Measurements from ENCODE around the gene CYP2C8. TPM values are rescaled to one million over a fixed set of nuclear protein-coding genes. Genes with fewer than 3 reads are reported as not detected.
"Not testable (repeated sequence)": the region's sequence is repeated elsewhere in the genome, so short reads cannot be mapped to it uniquely, and the experiment has no call there.

CYP2C8 gene
- 1 to 10 TPM; 1.7 to 5.4 (median 3.6) TPM for polyA plus RNA-seq (ENCODE audit: insufficient read length in 4 of 4)

- no peak for DNase-seq (ENCODE audit: low read depth in 4 of 4, low spot score in 3 of 4)
These were observed at the start of gene CYP2C8 for GRCh38 chr10:95069286-95069685. TSS of gene CYP2C8 (minus strand) at chr10:95069497. CDS start at chr10:95069402, 95 bp downstream.

DNA sequence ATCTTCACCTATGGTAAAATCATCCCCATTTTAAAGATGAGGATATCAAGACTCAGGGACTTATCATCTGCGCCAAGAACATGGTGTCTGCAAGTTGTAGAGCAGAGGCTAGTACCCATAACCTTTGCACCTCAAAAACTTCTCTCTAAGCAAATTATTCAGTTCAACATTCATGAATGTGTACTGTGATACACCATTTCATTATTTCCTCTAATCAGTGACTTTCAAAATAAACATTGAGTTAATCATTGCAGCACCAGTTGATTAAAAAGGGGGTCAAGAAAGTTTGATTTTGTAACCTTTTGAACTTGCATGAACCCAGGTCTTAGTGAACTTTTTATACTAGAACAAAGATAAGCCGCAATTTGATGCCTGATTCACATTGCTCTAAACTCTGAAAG is 47.6 kb upstream of the CYP2C8 start:
- no peak for DNase-seq (ENCODE audit: low read depth in 4 of 4, low spot score in 3 of 4)

- not testable (repeated sequence) for DNase-seq (ENCODE audit: low read depth in 4 of 4, low spot score in 3 of 4)
These were observed 41.5 kb upstream of the CYP2C8 start for GRCh38 chr10:95110823-95111222.

GRCh38 chr10:95097805-95098204 is 28.5 kb upstream of the CYP2C8 start:
- no peak for DNase-seq (ENCODE audit: low read depth in 4 of 4, low spot score in 3 of 4)

DNA sequence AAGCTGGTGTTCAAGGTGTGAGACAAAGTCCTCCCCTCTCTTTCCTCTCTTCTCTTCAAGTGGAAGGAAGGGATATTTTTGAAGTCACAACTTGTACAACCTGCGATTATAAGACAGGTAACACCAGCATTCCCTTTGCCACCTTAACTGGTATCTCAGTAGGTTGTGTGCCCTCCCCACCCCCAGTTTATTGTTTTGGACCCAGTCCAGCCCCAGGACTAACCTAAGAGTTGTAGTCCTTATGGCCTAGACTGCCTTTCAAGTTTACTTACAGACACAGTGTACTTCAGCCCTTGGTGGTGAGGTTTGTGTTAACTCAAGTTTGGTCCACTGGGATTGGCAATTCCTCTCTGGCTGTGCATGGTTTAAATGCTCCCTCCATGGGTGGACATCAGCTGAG is 26.8 kb upstream of the CYP2C8 start:
- no peak for DNase-seq (ENCODE audit: low read depth in 4 of 4, low spot score in 3 of 4)

- not testable (repeated sequence) for DNase-seq (ENCODE audit: low read depth in 4 of 4, low spot score in 3 of 4)
These were observed 10.3 kb upstream of the CYP2C8 start for GRCh38 chr10:95079626-95080025.

- DNase-seq (ENCODE audit: low read depth in 4 of 4, low spot score in 3 of 4) = no peak
These were observed 8.3 kb upstream of the CYP2C8 start for GRCh38 chr10:95077556-95077955.

DNA sequence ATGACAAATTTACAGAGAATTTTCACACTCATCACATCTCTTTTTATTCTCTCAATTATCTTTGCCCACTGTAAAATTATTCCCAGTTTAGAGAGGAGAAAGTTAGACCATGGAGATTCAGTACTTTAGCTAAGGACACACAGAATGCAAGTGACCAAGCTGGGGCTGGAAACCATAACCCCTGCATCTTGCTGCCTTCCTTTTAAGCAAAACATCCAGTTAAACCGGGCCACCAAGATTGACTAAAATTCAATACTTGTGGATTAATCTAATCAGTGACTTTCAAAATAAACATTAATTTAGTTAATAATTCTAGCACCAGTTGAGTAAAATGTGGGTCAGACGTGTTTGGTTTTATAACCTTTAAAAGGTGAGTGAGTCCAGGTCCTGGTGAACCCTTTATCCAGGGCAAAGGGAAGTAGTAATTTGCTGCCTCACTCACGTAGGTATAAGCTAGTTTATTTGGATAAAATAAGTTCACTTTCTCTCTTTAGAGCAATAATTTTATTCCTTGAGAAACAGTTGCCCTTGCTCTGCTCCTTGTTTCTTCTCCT is 1.9 kb upstream of the CYP2C8 start:
- DNase-seq (ENCODE audit: low read depth in 4 of 4, low spot score in 3 of 4) = no peak

DNA sequence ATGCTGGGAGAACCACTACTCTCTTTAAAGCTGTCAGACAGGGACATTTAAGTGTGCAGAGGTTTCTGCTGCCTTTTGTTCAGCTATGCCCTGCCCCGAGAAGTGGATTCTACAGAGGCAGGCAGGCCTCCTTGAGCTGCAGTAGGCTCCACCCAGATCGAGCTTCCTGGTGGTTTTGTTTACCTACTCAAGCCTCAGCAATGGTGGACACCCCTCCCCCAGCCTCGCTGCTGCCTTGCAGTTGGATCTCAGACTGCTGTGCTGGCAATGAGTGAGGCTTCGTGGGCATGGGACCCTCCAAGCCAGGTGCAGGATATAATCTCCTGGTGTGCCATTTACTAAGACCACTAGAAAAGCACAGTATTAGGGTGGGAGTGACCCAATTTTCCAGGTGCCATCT is 5.2 kb downstream of the CYP2C8 start:
- DNase-seq (ENCODE audit: low read depth in 4 of 4, low spot score in 3 of 4) = not testable (repeated sequence)

DNA sequence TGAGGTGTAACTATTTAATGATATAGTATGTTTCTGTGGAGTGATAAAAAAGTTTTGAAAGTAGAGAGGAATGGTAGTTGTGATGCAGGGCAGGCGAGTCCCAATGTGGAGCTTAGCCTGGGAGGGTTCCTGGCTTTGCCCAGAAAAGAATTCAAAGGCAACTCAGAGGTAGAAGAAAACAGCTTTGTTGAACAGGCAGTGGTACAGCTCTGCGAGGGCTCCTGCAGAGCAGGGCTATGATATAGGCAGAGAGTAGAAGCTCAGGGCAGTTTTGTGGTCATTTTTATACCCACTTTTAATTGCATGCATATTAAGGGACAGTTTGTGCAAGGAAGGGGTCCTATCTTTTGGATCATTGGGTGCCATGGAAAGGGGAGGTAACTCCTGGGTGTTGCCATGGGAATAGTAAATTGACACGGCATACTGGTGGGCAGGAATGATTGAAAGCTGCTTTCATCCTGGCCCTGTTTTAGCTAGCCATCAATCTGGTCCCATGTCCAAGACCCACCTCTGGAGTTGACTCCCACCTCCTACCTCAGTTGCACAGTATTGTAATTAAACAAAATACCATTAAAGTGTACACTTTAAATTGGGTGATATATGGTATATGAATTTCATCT is 12.4 kb downstream of the CYP2C8 start:
- no peak for DNase-seq (ENCODE audit: low read depth in 4 of 4, low spot score in 3 of 4)

- no peak for DNase-seq (ENCODE audit: low read depth in 4 of 4, low spot score in 3 of 4)
These were observed 19.4 kb downstream of the CYP2C8 start for GRCh38 chr10:95049919-95050318.

GRCh38 chr10:95048206-95048605 is 21.1 kb downstream of the CYP2C8 start:
- no peak for DNase-seq (ENCODE audit: low read depth in 4 of 4, low spot score in 3 of 4)

GRCh38 chr10:95039281-95039680 is 30.0 kb downstream of the CYP2C8 start:
- DNase-seq (ENCODE audit: low read depth in 4 of 4, low spot score in 3 of 4) = no peak

- no peak for DNase-seq (ENCODE audit: low read depth in 4 of 4, low spot score in 3 of 4)
These were observed 33.7 kb downstream of the CYP2C8 start for GRCh38 chr10:95035332-95036295.

DNA sequence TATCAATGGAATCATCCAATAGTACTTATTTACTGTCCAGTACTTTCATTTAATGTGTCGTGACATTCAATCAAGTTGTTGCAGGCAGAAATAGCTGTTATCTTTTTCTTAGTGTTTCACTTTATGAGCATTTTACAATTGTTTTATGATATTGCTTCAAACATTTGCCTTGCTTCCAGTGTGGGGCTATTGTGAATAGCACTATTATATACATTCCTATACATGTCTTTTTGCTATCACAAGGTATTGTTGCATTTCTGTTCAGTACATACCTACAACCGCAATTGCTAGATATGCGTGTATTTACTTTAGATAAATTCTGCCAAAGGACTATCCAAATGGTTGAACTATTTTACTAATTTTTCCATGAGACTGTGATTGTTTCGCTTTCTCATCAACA is 34.9 kb downstream of the CYP2C8 start:
- no peak for DNase-seq (ENCODE audit: low read depth in 4 of 4, low spot score in 3 of 4)

- no peak for DNase-seq (ENCODE audit: low read depth in 4 of 4, low spot score in 3 of 4)
These were observed 37.6 kb downstream of the CYP2C8 start for GRCh38 chr10:95031656-95032055.

DNA sequence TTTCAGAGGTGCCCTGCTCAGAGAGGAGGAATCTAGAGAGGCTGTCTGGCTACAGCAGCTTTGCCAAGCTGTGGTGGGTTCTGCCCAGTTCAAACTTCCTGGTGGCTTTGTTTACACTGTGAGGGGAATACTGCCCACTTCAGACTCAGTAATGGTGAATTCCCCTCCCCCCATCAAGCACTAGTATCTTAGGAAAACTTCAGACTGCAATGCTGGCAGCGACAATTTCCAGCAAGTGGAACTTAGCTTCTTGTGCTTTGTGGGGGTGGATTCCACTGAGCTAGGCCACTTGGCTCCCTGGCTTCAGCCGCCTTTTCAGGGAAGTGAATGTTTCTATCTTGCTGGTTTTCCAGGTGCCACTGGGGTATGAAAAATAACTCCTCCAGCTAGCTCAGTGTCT is 42.8 kb downstream of the CYP2C8 start:
- DNase-seq (ENCODE audit: low read depth in 4 of 4, low spot score in 3 of 4) = no peak

- DNase-seq (ENCODE audit: low read depth in 4 of 4, low spot score in 3 of 4) = no peak
These were observed 71.5 kb downstream of the CYP2C8 start for GRCh38 chr10:94997741-94998174.

GRCh38 chr10:94992811-94993210 is 76.5 kb downstream of the CYP2C8 start:
- no peak for DNase-seq (ENCODE audit: low read depth in 4 of 4, low spot score in 3 of 4)

DNA sequence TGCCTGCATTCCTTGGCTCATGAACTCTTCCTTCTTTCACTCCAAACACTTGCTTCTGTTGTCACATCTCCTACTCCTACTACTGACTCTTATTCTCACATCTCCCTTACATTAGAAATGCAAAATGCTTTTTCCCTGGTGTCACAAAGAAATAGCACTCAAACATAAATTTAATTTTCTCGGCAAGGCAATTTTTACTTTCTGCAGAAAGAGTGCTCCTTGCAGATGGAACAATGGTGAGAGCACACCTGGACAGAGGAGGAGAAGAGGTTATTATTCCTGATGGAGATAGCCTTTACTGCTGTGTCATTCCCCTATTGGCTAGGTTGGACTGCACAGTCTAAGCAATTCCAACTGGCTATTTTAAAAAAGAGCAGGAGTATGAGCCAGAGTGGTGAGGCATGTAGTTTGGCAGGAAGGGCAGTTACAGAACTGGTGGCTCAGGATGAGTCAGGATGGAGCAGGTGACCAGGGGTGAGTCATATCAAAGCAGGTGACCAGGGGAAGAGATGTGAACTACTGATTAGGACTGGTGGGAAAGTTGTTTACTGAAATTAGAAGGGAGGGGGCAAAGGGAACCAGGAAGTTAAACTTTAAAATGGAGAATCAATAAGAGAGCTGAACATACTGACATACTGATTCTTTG is 77.9 kb downstream of the CYP2C8 start:
- no peak for DNase-seq (ENCODE audit: low read depth in 4 of 4, low spot score in 3 of 4)

GRCh38 chr10:94989192-94989591 is 80.1 kb downstream of the CYP2C8 start:
- no peak for DNase-seq (ENCODE audit: low read depth in 4 of 4, low spot score in 3 of 4)
